ENCODE data around the gene SLCO3A1.

DNA sequence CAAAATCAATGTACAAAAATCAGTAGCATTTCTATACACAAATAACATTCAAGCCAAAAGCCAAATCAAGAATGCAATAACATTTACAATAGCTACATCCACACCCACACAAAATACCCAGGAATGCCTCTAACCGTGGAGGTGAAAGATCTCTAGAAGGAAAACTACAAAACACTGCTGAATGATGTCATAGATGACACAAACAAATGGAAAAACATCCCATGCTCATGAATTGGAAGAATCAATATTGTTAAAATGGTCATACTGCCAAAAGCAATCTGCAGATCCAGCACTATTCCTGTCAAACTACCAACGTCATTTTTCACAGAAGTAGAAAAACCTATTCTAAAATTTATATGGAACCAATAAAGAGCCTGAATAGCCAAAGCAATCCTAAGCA, 143.7 kb downstream of the SLCO3A1 start:
- TF ChIP-seq, protein P1, sequence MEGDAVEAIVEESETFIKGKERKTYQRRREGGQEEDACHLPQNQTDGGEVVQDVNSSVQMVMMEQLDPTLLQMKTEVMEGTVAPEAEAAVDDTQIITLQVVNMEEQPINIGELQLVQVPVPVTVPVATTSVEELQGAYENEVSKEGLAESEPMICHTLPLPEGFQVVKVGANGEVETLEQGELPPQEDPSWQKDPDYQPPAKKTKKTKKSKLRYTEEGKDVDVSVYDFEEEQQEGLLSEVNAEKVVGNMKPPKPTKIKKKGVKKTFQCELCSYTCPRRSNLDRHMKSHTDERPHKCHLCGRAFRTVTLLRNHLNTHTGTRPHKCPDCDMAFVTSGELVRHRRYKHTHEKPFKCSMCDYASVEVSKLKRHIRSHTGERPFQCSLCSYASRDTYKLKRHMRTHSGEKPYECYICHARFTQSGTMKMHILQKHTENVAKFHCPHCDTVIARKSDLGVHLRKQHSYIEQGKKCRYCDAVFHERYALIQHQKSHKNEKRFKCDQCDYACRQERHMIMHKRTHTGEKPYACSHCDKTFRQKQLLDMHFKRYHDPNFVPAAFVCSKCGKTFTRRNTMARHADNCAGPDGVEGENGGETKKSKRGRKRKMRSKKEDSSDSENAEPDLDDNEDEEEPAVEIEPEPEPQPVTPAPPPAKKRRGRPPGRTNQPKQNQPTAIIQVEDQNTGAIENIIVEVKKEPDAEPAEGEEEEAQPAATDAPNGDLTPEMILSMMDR (IDR thresholded peaks at IDR 0.05 in 8 of 11, conservative IDR thresholded peaks at IDR 0.05 in 3 of 11) = no peak
- TF ChIP-seq POLR2A (IDR thresholded peaks at IDR 0.05) = no peak
